ENCODE results near the gene MB21D2.

The MB21D2 gene

GRCh38 chr3:192845526-192845855 is 72.2 kb downstream of the MB21D2 start:
- CTCF ChIA-PET: interaction anchor here (0.8 to 5.5 kb wide), 9 partner anchors 9 to 69 kb away, joined by 3 to 27 read pairs (median 5); no protein-coding TSS in a partner anchor
- POLR2A ChIA-PET: no interaction called here
- DNase-seq (ENCODE audit: extremely low spot score): no peak
- TF ChIP-seq CTCF (IDR thresholded peaks at IDR 0.05; ENCODE audit: control extremely low read depth, extremely low read depth, low read depth, missing control alignments): no peak

- ChIA-PET POLR2A (no interaction called here), CTCF (interaction anchor here (0.8 to 5.5 kb wide), 15 partner anchors 9 to 196 kb away, joined by 3 to 27 read pairs (median 4); partner anchors contain the start of gene MB21D2)
Measured at GRCh38 chr3:192844836-192845525, 72.7 kb downstream of the MB21D2 start.

GRCh38 chr3:192844486-192844765 is 73.2 kb downstream of the MB21D2 start:
- DNase-seq (ENCODE audit: extremely low spot score): no peak
- POLR2A ChIA-PET: no interaction called here
- no peak for TF ChIP-seq CTCF (IDR thresholded peaks at IDR 0.05; ENCODE audit: control extremely low read depth, extremely low read depth, low read depth, missing control alignments)
- CTCF ChIA-PET: interaction anchor here (0.9 to 5.5 kb wide), 13 partner anchors 8 to 196 kb away, joined by 3 to 27 read pairs (median 4); partner anchors contain the start of gene MB21D2

More at GRCh38 chr3:192844836-192845525, 72.7 kb downstream of the MB21D2 start:
- TF ChIP-seq CTCF (IDR thresholded peaks at IDR 0.05; ENCODE audit: control extremely low read depth, extremely low read depth, low read depth, missing control alignments): no peak
- DNase-seq (ENCODE audit: extremely low spot score): no peak

GRCh38 chr3:192843723-192844485 is 73.8 kb downstream of the MB21D2 start:
- POLR2A ChIA-PET: no interaction called here
- TF ChIP-seq CTCF (IDR thresholded peaks at IDR 0.05; ENCODE audit: control extremely low read depth, extremely low read depth, low read depth, missing control alignments): no peak
- DNase-seq (ENCODE audit: extremely low spot score): no peak
- CTCF ChIA-PET: interaction anchor here (1.1 to 5.5 kb wide), 13 partner anchors 8 to 197 kb away, joined by 3 to 27 read pairs (median 5); partner anchors contain the start of gene MB21D2

- POLR2A ChIA-PET: interaction anchor here (0.7 kb wide), 1 partner anchor 49 kb away, joined by 3 read pairs; no protein-coding TSS in a partner anchor
- DNase-seq (ENCODE audit: extremely low spot score): no peak
- CTCF ChIA-PET: interaction anchor here (1.0 to 5.5 kb wide), 8 partner anchors 8 to 71 kb away, joined by 3 to 27 read pairs (median 9); no protein-coding TSS in a partner anchor
- no peak for TF ChIP-seq CTCF (IDR thresholded peaks at IDR 0.05; ENCODE audit: control extremely low read depth, extremely low read depth, low read depth, missing control alignments)
Measured at GRCh38 chr3:192843119-192843518, 74.5 kb downstream of the MB21D2 start.

- POLR2A ChIA-PET: interaction anchor here (0.7 kb wide), 1 partner anchor 50 kb away, joined by 3 read pairs; no protein-coding TSS in a partner anchor
- TF ChIP-seq CTCF (IDR thresholded peaks at IDR 0.05; ENCODE audit: control extremely low read depth, extremely low read depth, low read depth, missing control alignments): no peak
- no peak for DNase-seq (ENCODE audit: extremely low spot score)
- CTCF ChIA-PET: interaction anchor here (1.0 to 5.5 kb wide), 9 partner anchors 9 to 72 kb away, joined by 3 to 27 read pairs (median 6); no protein-coding TSS in a partner anchor
Measured at GRCh38 chr3:192842711-192843110, 74.9 kb downstream of the MB21D2 start.
